ENCODE measurements around the gene SLC43A1.
A peak's percentile ranks its signal among the peaks of the same experiment; 100 is the strongest.

Gene SLC43A1

DNA sequence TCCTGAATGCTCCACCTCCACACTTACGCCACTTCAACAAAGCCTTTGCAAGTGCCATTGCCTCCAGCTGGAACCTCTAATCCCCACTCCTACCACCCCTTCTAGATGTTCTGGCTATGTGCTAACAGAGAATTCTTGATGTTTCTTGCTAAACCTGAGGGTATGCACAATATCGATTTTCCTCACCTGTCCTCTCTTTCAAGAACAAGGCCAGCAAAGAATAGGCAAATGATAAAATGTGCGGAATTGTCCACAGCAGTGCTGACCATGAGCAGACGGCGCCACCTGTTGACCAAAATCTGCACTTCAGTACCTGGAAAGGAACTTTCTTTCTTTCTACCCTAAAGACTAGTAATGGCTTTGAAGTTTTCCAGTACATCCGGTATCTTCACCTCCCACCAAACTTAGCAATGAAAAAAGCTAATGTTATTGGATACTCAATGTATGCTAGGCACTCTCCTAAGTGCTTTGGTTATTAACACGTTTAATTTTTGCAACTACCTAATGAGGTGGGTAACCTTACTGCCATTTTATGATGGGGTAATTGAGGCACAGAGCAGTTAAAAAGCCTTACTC is 11.6 kb upstream of the SLC43A1 start:
- peak; percentile 60 for DNase-seq

DNA sequence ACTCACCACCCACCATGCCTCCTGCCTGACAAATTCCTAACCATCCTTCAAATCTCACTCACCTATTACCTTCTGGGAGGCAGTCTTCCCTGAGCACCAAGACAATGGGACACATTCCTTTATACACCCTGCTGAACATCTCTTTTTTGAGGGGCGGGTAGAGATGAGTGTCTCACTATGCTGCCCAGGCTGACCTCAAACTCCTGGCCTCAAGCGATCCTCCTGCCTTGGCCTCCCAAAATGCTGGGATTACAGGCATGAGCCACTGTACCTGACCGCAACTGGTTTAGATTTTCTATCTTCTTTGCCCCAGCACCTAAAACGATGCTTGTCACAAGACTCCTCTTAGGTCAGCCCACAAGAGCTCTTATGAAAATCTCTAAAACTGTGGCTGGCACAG is 7.9 kb upstream of the SLC43A1 start:
- DNase-seq = no peak

DNA sequence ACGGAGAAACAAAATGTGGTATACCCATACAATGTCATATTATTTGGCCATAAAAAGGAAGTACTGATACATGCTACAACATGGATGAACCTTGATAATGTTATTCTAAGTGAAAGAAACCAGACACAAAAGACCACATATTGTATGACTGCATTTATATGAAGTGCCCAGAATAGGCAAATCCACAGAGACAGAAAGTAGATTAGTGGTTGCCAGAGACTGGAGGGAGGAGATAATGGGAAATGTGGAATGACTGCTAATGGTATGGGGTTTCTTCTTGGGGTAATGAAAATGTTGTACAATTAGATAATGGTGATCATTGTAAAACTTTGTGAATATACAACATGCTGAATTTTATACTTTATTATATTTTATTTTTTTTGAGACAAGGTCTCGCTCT is 5.6 kb upstream of the SLC43A1 start:
- no peak for DNase-seq

DNA sequence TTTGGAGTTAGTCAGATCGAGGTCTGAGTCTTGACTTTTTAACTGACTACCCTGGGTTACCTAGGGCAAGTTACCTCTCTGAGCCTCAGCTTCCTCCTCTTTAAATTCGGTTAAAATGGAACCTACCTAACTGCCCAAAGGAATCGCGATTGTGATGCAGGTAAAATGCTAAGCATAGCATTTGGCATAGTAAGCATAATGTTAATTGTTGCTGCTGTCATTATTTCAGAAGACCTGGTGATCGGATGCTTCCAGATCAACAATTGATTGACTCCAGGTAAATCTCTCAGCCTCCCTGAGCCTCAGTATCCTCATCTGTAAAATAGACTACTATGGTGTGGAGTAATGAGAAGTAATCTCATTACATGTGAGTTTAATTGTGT is 550 bp upstream of the SLC43A1 start:
- no peak for DNase-seq

DNA sequence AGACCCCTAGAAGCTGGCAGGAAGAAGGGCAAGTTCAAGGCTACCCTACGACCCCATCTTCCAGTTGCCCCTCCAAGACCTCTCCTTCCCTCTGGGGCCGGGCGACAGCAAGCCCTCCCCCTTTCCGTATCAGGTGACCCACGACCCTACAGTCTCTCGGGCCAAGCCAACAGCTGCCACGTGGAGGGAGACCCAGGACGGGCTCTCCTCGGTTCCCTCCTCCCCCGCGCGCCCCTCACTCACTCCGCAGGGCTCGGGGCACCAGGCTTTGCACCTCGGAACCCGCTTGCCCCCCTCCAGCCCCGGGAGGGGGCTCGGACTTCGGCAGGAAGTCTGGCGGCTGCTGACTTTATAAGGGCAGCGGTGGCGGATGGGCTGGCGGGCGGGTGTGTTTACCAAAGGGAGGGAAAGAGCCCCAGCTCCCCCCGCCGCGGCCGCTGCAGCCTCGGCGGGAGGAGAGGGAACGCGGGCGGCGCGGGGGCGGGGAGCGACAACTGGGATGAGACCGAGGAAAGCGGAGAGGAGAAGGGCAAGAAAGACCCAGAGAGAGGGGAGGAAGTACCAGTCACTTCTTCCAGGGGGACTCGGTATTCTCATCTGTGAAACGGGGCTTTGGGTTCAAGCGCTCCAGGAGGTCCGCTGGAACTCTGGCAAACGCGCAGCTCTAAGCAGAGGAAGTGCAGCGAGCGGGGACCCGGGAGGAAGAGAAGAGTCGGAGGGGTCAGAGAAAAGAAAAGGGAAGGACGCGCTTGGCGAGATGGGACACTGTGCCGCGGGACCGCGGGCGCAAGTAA is 767 bp downstream of the SLC43A1 start:
- DNase-seq = no peak

DNA sequence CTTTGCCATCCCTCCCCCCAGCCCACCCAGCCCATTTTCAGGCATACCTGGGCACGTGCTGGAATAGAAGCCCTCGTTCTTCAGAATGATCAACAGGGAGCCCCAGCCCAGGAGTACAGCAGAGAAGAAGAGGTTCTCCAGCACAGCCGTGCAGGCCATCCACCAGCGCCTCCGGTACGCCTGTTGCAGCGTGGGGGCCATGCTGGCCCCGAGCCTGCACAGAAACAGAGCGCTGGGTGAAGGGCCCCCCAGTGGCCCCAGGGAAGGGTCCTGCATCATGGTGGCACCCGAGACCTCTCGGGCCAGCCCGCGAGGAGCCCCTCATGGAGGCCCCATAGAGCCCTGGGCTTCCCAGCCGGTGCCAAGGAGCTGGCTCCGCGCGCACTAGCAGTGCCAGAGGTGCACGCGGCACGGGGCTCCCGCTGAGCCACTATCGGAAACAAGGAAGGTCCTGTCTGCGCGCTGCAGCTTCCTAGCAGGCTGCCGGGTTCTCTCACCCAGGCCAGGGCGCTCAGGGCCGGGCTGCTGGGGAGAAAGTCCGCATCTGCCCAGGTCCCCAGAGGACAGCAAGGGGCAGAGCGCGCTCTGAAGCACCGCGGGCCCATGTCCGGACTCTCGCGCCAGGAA is 1.5 kb downstream of the SLC43A1 start:
- peak; percentile 23 for DNase-seq

DNA sequence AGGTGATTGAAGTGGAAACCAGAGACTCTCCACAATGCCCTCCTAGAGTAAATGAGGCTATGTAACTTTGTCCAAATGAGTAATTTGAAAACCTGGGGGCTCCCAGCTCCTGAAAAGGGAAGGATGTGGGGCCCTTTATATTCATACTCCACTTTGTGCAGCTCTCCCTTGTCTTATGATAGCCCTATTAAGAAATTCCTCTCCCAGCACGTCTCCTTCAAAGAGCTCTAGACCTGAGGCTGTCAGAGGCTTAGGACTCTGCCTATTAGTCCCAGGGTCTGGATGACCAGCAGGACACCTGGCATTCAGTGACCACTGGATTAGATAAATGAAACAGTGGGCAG is 2.1 kb downstream of the SLC43A1 start:
- DNase-seq = no peak

DNA sequence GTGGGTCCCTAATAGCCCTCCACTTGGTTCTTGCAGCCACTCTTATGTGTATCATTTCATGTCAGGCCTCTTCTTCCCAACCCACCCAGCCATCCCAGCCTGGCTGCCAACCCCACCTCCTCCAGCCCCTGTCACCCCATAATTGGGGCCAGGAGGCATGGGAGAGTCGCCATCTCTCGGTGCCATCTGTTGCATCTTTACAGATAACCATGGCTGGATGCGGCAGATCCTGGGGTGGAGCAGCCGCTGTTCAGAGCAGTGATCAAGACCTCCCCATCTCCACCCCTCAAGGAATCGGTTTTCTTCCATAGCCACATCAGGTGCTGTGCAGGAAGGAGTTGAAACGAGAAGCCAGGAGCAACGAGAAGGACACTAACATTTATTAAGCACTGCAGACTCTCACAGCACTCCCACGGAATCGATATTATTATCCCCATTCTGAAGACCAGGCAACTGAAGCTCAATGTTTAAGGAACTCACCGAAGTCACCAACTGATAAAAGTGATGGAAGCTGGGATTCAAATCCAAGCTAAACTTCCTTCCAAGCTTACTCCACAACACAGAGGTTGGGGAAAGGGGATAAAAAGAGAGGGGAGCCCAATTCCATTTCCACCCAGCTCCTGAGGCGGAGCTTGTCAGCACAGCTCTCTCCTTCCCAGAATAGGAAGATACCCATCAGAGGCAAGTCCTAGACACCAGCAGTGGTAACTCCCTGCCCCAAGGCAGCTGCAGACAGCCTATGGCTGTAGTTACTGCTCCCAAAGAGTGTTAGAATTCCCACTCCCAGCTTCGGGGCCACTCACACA is 2.7 kb downstream of the SLC43A1 start:
- no peak for DNase-seq

DNA sequence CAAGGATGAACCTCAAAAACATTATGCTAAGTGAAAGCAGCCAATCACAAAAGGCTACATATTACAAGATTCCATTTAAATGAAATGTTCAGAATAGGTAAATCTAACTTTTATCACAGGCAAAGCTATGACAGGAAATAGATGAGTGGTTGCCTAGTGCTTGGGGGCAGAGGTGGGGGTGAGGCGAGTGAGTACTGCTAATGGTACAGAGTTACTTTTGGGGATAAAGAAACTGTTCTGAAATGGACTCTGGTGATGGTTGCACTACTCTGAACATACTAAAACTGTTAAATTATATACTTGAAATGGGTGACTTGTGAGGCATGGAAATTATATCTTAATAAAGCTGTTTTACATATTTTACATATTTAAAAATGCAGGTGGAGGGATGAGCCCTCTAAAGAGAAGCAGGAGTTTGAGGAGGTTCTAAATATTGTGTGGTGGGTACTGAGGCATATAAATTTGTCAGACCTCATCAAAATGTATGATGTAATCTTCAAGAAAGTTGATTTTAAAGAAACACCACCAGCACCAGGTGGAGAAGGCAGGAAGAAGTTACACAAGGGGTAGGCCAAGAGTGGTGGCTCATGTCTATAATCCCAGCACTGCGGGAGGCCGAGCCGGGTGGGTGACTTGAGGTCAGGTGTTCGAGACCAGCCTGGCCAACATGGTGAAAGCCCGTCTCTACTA is 3.6 kb downstream of the SLC43A1 start:
- DNase-seq = no peak

DNA sequence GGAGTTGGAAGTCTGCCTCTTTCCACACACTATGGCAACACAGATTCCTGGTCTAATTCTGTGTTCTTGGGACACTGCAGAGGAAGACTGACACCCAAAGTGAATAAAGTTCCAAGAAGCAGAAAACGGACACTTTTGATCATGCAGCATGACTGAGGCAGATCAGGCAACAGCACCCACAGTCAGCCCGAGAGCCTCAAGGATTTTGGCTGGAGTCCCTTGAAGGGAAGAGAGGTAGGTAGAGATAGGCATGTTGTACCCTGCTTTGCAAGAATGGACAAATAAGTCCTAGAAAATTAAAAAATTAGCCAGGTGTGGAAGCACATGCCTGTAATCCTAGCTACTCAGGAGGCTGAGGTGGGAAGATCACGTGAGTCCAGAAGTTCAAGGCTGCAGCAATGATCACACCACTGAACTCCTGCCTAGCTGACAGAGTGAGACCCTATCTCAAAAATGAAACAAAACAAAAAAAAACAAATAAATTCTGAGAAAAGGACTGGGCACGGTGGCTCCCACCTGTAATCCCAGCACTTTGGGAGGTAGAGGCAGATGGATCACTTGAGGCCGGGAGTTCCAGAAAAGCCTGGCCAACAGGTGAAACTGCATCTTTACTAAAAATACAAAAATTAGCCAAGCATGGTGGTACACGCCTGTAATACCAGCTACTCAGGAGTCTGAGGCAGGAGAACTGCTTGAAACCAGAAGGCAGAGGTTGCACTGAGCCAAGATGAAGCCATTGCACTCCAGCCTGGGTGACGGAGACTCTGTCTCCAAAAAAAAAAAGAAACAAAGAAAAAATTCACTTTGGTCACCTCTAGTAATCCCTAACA is 6.9 kb downstream of the SLC43A1 start:
- no peak for DNase-seq

DNA sequence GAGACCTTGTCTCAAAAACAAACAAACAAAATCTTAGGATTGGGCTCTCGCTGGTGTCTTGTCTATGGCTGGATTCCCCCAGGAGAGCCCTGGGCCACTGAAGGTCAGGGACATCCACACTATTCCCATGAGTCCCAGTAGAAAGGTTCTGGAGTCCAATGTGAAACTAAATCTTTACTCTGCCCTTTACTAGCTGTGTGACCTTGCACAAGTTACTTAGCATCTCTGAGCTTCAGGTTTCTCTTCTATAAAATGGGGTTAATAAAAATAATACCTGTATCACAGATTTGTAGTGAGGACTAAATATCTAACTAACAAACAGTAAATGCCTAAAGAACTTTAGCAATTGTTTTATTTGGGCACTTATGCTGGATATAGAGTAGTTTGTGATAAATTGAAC is 9.0 kb downstream of the SLC43A1 start:
- no peak for DNase-seq

DNA sequence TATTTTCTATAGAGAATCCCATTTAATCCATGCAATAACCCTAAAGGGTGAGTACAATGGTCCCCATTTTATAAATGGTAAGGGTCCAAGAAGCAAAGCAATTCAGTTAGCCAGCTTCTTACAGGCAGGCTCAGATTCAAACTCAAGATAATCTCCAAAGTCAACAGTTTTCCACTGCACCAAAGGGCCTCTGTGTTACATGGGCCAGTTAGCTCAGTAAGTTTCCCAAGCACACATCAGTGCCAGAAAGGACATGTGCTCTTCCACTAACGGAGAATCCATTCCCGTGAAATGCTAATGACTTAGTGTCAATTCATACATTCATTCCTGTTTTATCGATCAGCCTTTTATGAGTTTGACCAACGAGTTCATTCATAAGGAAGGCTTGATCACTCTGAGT is 11.0 kb downstream of the SLC43A1 start:
- DNase-seq = no peak

DNA sequence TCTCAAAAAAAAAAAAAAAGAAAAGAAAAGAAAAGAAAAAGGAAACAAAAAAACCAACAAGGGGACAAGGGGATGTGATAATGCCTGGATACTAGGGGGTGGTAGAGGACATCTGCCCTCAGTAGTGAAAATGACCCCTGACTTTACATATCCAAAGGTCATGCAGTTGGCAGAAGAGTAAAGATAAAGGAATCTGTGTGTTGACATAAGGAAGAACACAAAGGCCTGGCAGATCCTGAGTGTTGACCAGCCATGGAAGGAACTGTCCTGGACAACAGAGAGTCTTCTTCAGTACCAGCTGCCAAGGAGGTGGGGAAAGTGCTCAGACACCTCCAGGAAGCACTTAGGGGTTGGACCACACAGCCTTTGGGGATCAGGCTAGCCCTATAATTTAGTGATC is 12.6 kb downstream of the SLC43A1 start:
- DNase-seq = peak; percentile 13

DNA sequence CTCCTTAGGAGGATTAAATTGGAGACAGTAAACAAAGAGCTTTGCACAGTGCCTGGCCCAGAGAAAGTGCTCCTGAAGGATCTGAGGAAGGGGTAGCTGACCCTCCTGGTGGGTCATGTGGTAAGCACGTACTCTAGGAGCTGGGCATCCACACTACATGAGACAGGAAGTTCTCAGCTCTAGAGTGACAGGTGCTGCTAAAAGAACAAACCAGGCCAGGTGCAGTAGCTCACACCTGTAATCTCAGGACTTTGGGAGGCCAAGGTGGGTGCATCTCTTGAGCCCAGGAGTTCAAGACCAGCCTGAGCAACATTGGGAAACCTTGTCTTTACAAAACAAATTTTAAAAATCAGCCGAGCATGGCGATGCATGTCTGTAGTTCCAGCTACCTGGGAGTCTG is 13.1 kb downstream of the SLC43A1 start:
- DNase-seq = no peak

DNA sequence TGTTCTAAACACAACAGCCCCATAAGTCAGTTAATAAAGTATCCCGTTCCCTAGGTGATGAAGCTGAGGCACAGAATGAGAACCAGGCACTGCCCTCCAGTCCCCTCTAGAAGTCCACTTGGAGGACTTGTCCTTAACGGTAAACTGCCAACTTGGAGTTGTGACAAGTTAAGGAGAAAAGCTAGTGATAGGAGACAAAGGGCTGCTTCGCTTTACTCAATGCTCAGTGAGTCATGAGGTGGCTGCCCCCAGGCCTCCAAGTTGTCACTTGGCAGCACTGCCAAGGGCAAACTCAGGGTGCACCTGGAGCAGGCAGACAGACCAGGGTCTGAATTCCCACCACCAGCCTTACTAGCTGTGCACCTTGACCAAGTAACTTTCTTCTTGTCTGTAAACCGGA is 13.5 kb downstream of the SLC43A1 start:
- DNase-seq = no peak

DNA sequence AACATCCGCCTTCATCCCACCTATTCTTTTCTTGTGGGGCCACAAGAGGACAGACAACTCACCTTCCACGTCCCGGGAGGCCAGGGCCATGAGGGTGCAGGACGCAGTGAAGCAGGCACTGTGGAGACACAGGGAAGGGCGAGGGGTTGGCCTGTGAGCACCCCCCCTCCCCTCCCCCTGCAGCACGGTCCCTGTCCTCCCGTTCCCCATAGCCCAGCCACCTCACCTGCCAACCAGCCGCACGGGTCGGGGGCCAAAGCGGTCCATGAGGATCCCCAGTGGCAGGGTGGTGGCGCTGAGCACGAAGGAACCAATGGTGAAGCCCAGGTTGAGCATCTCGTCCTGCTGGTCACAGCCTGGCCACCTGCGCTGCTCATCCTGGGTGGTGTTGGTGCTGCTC is 14.6 kb downstream of the SLC43A1 start:
- DNase-seq = no peak

DNA sequence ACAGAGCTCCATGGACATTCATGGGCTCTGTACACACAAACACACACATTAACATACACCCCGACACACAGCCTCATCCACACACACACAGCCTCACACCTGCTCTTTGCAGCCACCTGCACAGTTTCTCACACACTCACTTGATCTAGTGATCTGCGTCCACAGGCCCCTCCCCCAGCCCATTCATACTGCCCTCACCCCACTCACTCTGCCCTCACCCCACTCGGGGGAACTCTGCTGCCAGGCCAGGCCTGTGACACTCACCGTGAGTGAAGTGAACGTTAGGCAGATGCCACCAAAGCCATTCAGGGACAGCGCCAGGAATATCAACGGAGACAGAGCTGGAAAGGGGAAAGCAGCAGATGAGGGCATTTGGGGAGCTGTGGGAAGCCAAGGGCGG is 15.0 kb downstream of the SLC43A1 start:
- no peak for DNase-seq

DNA sequence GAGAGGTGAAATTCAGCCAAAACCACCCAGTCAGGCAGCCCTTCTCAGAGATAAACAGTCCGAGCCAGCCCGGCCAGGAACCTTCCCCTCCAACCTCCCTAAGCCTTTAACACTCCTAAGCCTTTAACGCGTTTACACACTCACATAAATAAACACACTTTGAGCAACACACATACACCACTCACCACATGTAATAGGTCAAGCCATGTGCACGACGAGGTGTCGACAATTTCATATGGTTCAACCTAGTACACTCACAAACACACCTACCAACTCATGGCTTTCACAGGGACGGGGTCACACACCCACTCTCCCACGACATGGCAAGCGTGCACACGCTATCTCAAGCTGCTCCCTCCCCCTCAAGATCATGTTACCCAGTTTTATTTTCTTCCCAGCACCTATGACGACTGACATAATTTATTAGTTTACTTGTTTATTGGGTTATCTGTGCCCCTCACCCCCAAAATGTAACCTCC is 15.5 kb downstream of the SLC43A1 start:
- no peak for DNase-seq

DNA sequence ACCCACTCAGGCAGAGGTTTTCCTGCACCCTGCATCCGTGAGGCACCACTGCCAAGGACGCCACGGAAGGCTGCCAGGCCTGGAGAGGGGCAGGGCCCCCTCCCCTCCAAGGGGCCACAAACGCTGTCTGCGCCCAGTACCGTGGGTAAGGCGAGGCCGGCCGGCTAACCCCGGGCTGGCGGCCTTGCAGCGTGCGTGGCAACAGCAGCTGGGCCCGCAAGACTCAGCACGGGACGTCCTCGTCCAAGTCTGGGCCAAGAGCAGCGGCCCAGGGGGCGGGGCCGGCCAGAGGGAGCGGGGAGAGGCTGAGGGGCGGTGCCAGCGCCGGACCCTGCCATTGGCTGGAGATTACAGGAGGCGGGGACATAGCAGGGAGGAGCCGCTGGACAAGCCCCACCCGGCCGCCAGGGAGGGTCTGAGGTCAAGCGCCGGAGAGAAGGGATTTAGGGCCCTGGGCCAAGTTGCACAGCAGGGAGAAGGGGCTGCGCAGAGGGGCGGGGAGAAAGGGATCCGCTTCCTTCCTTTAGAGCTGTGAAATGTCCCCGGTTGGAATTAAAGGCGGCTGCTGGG is 16.0 kb downstream of the SLC43A1 start:
- peak; percentile 86 for DNase-seq

DNA sequence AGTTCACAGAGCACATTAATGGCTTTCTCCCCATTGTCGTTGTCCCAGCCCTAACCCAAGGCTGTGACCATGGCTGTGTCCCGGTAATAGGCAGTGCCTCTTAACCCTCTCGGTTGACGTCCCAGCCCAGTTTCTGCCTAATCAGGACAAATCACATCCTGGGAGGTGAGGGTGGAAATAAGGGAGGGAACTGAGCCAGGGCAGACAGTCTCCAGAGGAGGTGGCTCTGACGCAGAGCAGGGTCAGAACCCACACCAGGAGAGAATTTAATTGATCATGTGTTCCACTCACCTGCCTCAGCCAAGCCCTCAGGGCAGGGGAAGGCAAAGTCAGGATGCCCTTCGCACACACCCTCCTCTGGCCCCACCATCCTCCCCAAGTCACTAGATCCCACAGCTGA is 17.0 kb downstream of the SLC43A1 start:
- DNase-seq = no peak

Measured in NCI-H2029 (cell line).